HG03039 (cell line): Measurements from ENCODE around the gene PEX5L.
A peak's percentile ranks its signal among the peaks of the same experiment; 100 is the strongest.
"Not testable (repeated sequence)": the region's sequence is repeated elsewhere in the genome, so short reads cannot be mapped to it uniquely, and the experiment has no call there.

Experiments used
- ATAC-seq: cut with Tn5 transposase; IDR thresholded peaks from one replicate; pipeline ENCODE4 v1.9.1; 2021; ENCODE audit warnings: mild to moderate bottlenecking, moderate library complexity; ENCODE audit not compliant: unreplicated experiment

Gene PEX5L

DNA sequence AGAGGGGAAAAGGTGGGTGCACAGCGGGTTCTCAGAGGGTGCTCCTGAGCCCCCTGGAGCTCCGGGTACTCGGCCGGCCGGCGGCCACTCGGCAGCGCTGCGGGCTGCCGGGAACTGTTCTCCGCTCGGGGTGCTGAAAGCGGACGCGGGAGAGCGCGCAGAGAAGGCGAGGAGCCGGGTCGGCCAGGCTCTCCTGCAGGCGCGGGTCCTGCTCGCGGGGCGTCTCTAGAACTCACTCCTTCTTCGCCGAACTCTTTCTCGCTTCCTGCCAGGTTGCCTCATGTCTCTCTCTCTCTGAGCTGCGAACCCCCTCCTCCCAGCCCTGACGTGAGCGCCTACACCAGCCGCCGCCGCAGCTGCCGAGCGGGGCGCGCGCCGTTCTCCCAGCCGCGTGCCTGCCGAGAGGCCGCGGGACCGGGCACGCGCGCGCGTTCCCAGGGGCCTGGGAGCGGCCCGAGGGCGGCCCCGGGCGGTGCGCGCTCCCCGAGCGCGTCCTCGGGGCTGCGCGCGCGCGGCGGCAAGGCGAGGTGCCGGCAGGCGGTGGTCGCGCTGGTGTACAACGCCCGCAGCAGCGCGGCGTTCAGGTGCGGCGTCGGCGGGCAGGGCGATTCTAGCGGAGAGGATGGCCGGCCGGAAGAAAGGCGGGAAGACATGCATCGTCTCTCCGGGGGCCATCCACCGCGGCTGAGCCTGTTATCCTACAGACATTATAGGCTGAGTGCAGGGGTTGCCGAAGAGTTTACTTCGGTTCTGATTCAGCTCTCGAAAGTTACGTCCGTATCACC is at the start of gene PEX5L:
Gene PEX5L (minus strand): TSS at position 267 of the 785 bp plus-strand sequence. CDS start 338 bp downstream, outside the sequence.
- peak; percentile 85 for ATAC-seq

DNA sequence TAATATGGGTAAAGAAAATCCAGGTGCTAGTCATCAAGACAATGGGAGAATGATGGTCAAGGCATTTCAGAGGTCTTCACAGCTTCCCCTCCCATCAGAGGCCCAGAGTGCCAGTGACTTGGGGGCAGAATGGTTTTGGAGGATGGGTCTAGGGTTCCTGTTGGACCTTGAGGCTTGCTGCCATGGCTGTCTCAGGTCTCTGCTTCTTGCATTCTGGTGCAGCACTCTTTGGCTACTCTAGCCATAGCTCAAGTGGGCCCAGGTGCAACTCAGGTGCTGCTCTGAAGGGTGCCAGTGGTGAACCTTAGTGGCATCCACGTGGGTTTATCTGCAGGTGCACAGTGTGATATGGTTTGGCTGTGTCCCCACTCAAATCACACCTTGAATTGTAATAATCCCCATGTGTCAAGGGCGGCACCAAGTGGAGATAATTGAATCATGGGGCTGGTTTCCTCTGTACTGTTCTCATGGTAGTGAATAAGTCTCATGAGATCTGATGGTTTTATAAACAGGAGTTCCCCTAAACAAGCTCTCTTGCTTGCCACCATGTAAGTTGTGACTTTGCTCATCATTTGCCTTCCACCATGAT is 48.5 kb upstream of the PEX5L start:
- ATAC-seq = no peak

DNA sequence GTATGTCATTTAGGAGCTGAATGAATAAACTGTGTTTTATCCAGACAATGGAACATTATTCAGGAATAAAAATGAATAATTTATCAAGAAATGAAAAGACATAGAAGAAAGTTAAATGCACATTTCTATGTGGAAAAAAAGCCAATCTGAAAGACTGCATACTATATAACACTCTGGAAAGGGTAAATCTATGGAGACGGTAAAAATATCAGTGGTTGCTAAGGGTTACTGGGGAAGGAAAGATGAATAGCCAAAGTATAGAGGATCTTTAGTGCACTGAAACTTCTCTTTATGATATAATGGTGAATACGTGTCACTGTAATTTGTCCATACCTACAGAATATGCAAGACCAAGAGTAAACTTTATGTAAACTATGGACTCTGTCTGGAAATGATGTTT is 46.0 kb upstream of the PEX5L start:
- no peak for ATAC-seq

DNA sequence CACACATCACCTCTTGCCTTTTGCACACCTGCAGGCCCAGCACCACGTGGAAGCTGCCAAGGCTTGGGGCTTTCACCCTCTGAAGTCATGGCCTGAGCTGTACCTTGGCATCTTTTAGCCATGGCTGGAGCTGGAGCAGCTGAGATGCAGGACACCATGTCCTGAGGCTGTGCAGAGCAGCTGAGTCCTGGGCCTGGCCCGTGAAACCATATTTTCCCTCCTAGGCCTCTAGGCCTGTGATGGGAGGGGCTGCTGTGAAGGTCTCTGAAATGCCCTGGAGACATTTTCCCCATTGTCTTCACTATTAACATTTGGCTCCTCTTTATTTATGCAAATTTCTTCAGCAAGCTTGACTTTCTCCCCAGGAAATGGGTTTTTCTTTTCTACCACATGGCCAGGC is 41.9 kb upstream of the PEX5L start:
- no peak for ATAC-seq

DNA sequence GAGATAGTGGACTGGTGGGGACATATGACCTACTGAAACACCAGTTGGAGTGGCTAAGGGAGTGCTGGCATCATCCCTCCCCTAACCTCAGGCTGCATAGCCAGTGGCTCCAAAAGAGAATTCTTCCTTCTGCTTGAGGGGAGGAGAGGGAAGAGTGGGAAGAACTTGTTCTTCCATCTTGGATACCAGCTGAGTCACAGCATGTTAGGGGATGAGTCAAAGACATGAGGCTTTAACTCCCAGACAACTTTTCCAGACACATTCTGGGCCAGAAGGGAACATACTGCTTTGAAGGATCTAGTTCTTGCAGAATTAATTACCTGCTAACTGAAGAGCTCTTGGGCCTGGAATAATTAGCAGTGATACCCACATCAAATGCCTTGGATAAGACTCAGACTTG is 36.8 kb upstream of the PEX5L start:
- no peak for ATAC-seq

DNA sequence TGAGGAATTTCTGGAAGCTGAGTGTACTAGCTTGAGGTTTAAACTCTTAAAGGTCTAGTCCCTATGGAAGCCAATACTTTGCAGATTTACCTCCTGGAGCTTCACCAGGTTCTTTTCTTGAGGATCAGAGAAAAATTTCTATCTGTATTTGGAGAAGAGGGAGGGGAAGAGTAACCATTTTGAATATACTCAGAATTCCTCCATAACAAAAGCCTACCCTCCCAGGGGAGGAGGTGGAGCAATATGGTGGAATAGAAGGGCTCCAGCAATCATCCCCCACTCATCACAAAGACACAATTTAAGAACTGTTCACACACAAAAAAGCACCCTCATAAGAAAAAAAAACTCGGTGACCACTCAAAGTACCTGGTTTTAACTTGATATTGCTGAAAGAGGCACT is 36.0 kb upstream of the PEX5L start:
- no peak for ATAC-seq

DNA sequence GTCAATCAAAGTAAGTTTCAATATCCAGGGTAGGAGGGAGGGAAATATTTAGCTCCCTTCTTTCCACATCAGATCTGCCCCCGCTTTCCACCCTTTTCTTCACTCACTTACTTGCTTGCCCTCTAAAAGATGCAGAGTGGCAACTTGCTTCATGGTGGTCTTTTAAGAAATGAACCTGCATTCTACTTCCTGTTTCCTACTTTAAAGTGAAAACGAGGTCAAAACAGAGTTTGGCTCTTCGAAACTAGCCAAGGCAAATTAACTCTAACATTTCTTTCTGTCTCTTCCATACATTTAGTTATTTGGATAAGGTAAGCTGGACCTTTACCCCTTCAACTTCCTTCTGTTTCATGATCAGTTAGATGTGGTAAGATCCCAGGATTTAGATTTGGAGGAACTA is 34.2 kb upstream of the PEX5L start:
- no peak for ATAC-seq

- ATAC-seq = no peak
Observed at GRCh38 chr3:180068023-180068422, 31.3 kb upstream of the PEX5L start.

GRCh38 chr3:180066598-180066997 is 29.9 kb upstream of the PEX5L start:
- ATAC-seq = no peak

DNA sequence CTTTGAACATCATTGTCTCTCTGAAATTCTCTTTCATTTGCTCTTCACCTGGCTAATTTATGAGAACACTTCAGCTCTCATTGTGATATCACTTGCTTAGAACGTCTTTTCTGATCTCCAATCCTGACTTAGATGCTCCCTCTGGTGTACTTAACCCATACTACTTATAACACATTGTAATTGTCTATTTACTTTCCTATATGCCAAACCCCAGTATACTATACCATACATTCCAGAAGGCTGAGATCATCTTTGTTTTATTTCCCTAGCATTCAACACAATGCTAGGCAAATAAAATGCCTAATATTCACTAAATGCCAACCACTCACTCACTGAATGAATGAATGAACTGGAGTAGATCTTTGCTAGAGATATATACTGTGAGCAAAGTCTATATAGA is 27.0 kb upstream of the PEX5L start:
- no peak for ATAC-seq

GRCh38 chr3:180062771-180063170 is 26.0 kb upstream of the PEX5L start:
- no peak for ATAC-seq

- ATAC-seq = no peak
Observed at GRCh38 chr3:180059356-180059755, 22.6 kb upstream of the PEX5L start.

DNA sequence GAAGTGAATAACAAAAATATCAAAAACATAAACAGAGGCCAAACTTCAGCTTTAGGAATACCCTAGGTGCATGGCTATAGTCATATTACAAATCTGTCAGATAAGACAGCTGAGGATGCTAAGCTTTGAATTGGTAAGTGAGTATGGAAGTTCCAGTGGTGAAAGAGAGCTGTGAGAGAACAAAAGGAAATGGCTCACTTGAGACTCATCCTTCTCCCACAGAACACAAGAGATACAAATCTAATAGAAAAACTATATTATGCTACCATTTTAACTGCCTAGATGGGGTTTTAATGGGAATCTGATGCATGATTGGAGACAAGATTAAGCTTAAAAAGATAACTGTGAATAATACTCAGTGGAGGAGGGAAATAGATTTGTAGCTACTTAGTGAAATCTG is 21.5 kb upstream of the PEX5L start:
- no peak for ATAC-seq

DNA sequence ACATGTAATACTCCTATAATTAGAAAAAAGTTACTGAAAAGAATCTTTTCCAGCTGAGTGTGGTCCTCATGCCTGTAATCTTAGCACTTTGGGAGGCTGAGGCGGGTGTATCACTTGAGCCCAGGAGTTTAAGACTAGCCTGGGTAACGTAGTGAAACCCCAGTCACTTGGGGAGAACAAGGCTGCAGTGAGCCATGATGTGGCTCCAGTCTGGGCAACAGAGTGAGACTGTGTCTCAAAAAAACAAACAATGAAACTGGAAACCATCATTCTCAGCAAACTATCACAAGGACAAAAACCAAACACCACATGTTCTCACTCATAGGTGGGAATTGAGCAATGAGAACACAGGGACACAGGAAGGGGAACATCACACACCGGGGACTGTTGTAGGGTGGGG is 18.9 kb upstream of the PEX5L start:
- not testable (repeated sequence) for ATAC-seq

DNA sequence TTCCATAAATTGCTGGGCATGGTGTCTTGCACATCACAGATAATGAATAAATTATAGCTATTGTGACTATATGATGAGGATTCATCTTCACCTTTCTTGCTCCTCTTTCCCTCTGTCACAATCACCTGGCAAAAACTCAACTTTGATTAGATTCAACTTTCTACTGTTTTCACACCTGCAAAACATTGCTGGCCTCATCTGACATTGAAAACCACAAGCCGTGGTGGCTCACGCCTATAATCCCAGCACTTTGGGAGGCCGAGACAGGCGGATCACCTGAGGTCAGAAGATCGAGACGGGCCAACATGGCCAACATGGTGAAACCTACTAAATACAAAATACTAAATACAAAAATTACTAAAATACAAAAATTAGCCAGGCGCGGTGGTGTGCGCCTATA is 12.7 kb upstream of the PEX5L start:
- ATAC-seq = no peak

DNA sequence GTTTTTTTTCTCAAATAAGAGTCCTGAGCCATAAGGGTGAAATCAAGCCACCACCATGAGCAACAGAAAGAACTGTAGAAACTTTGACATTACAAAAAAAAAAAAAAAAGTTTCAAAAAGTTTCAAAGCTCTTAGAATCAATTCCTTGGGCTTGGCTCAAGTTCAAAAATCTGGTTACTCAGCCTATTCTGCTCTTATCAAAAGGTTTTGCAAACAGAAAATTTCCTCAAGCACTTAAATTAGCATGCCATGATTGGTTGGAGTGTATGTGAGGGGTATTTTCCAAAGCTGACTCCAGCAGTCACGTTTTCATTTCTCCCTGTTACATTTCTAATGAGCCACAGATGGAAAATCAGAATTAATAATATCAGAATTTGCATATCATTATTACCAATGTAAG is 12.1 kb upstream of the PEX5L start:
- no peak for ATAC-seq

GRCh38 chr3:180048103-180048502 is 11.4 kb upstream of the PEX5L start:
- peak; percentile 90 for ATAC-seq

GRCh38 chr3:180040966-180041365 is 4.2 kb upstream of the PEX5L start:
- ATAC-seq = no peak

- ATAC-seq = peak; percentile 33
Observed at GRCh38 chr3:180036092-180036670, 556 bp downstream of the PEX5L start.

DNA sequence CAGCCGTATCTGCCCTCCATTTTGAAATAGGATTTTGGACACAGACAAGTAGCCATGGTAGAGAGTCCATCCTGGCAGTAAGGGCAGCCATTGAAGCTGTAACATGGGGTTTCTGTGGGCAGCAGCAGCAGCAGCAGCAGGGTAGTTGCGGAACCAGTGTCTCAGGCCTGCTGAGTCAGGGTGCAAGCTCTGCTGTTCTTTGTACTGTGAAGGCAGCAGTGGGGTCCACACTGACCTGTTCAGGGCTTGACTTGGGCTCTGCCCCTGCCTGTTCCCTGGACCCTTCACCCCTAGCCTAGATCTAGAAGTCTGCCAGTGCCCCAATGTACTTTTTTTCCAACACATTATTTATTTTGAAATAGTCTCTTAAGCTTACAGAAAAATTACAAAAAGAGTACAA is 9.7 kb downstream of the PEX5L start:
- ATAC-seq = no peak

GRCh38 chr3:180018543-180018942 is 18.2 kb downstream of the PEX5L start:
- ATAC-seq = no peak

- no peak for ATAC-seq
Observed at GRCh38 chr3:180017846-180018245, 18.9 kb downstream of the PEX5L start.
